CD4-positive, alpha-beta T cell (primary cell): Measurements from ENCODE around the gene DDX20. TPM values are rescaled to one million over a fixed set of nuclear protein-coding genes. Genes with fewer than 3 reads are reported as not detected.
A peak's percentile ranks its signal among the peaks of the same experiment; 100 is the strongest.

Experiments used
- ATAC-seq: fragments of 200-7000 bp; cut with Tn5 transposase; one replicate; pipeline ENCODE4 v1.10.0; 2022; ENCODE audit warnings: mild to moderate bottlenecking; ENCODE audit not compliant: poor library complexity
- CTCF ChIA-PET: fragments of 350-600 bp; sonication (Branson Sonifier 250); formaldehyde crosslinking; loops from one replicate; lab custom pipeline; 2021; ENCODE audit warnings: antibody characterized with exemption, inconsistent platforms; lab: Charles Lee
- POLR2A ChIA-PET: fragments of 350-600 bp; sonication (Branson Sonifier 250); formaldehyde crosslinking; loops from one replicate; lab custom pipeline; 2021; ENCODE audit warnings: antibody characterized with exemption, inconsistent platforms; lab: Charles Lee
- DNase-seq, 14 experiments: peaks; one replicate each; pipeline ENCODE4 v3.0.0-alpha.2; 2013 to 2020; ENCODE audit warnings: mixed read lengths in 2 of 14
- H3K27ac ChIP-seq, 2 donors: one replicate each; pipeline versions ENCODE4 v1.5.1 to v1.7.0; 2013; ENCODE audit warnings: low read length in 2 of 2, low read depth in 1 of 2, mild to moderate bottlenecking in 1 of 2
- H3K27me3 ChIP-seq, 2 experiments: 1 replicate in 1 of 2; 2 replicates in 1 of 2; pipeline versions ENCODE4 v1.6.1 to v1.7.0; 2013; ENCODE audit warnings: low read length in 2 of 2, control low read depth in 1 of 2, mild to moderate bottlenecking in 1 of 2, moderate library complexity in 1 of 2; ENCODE audit not compliant: insufficient read depth in 2 of 2, control insufficient read depth in 1 of 2
- H3K36me3 ChIP-seq: one replicate; pipeline ENCODE4 v1.6.1; 2013; ENCODE audit warnings: low read length, control low read depth; ENCODE audit not compliant: insufficient read depth
- H3K4me1 ChIP-seq: one replicate; pipeline ENCODE4 v1.6.1; 2013; ENCODE audit warnings: low read length, control low read depth; ENCODE audit not compliant: insufficient read depth
- H3K4me3 ChIP-seq: one replicate; pipeline ENCODE4 v1.5.1; 2013; ENCODE audit warnings: mild to moderate bottlenecking, low read length, moderate library complexity
- H3K9me3 ChIP-seq, 2 experiments: 1 replicate in 1 of 2; 2 replicates in 1 of 2; pipeline versions ENCODE4 v1.6.1 to v1.7.0; 2013; ENCODE audit warnings: low read length in 2 of 2, mild to moderate bottlenecking in 2 of 2, control low read depth in 1 of 2, moderate library complexity in 1 of 2; ENCODE audit not compliant: control insufficient read depth in 1 of 2, insufficient read depth in 1 of 2
- H3K27ac Mint-ChIP-seq: one replicate; pipeline ENCODE4 v1.8.0; 2020; ENCODE audit warnings: mixed read lengths
- H3K27me3 Mint-ChIP-seq: one replicate; pipeline ENCODE4 v1.8.0; 2021; ENCODE audit warnings: mixed read lengths
- H3K36me3 Mint-ChIP-seq: one replicate; pipeline ENCODE4 v1.8.0; 2021; ENCODE audit warnings: low read depth, mixed read lengths
- H3K4me1 Mint-ChIP-seq: one replicate; pipeline ENCODE4 v1.8.0; 2021; ENCODE audit warnings: low read depth, mixed read lengths
- H3K4me3 Mint-ChIP-seq: one replicate; pipeline ENCODE4 v1.8.0; 2020; ENCODE audit warnings: mild to moderate bottlenecking, mixed read lengths
- H3K9me3 Mint-ChIP-seq: one replicate; pipeline ENCODE4 v1.8.0; 2020; ENCODE audit warnings: mixed read lengths
- intact Hi-C, 2 experiments: fragments of 100-400 bp; cut with DNase I in 1 of 2; cut with micrococcal nuclease in 1 of 2; formaldehyde crosslinking; loops; one replicate each; pipeline versions ENCODE4 v1.15.1 to v1.9.0; 2023 to 2025; cut with DNase I, micrococcal nuclease
- total RNA-seq, 174 experiments: library from RNA in 2 of 174; stranded (reverse) in 2 of 174; gene quantifications; one replicate each; pipeline ENCODE4 v1.2.3 and lab custom pipeline; 2021 to 2026
- TF ChIP-seq, protein P1 (sequence below): fragments of 200-600 bp; IDR thresholded peaks from one replicate; pipeline ENCODE4 v1.8.0; 2022; ENCODE audit warnings: antibody characterized with exemption, mild to moderate bottlenecking

Gene DDX20
- total RNA-seq, 2 experiments from 2014 or later, result 27.2 to 27.4 TPM

DNA sequence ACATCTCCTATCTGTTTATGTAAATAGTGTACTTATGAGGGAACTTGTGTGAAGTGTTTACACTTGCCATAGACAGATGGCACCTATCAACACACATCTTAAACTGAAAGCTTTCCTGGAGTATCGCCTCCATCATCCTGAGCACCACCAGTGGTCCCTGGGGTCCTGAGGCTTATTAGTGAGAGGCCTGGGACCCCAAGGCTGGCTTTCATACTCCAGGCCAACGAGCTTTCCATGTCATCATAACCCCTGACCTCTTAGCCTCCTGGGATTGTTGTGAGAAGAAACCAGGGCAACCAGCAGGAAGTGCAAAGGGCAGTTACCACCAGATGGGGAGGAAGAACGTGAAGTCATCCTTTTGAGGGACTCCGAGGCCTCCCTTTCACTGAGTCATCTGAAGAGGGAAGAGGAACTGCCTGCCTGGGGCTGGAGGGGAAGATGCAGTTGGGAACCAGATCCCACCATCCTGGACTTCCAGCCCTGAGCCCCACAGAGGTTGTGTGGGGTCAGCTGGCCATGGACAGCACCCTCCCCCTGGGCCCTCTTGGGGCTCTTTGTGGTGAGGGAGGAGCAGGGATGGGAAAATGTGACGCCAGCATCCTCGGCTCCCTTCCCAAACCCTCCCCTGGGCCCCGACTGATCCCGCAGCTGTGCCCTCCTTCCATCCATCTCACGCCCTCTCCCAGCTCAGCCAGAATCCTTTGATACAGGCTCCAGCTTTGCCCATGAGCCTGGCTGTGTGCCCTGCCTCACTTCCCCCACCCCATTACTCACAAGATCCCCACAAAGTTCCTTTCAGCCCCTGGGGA lies 22.3 kb upstream of the DDX20 start:
- ATAC-seq, result no peak
- H3K9me3 ChIP-seq, result no peaks in the 10 kb centered on the region
- H3K4me3 ChIP-seq, result no peak overlapping the region
- H3K36me3 ChIP-seq, result no peaks in the 10 kb centered on the region
- intact Hi-C loops, result no loop called here
- TF ChIP-seq, protein P1, sequence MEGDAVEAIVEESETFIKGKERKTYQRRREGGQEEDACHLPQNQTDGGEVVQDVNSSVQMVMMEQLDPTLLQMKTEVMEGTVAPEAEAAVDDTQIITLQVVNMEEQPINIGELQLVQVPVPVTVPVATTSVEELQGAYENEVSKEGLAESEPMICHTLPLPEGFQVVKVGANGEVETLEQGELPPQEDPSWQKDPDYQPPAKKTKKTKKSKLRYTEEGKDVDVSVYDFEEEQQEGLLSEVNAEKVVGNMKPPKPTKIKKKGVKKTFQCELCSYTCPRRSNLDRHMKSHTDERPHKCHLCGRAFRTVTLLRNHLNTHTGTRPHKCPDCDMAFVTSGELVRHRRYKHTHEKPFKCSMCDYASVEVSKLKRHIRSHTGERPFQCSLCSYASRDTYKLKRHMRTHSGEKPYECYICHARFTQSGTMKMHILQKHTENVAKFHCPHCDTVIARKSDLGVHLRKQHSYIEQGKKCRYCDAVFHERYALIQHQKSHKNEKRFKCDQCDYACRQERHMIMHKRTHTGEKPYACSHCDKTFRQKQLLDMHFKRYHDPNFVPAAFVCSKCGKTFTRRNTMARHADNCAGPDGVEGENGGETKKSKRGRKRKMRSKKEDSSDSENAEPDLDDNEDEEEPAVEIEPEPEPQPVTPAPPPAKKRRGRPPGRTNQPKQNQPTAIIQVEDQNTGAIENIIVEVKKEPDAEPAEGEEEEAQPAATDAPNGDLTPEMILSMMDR, result no peak
- H3K9me3 Mint-ChIP-seq, result no peaks in the 10 kb centered on the region
- H3K36me3 Mint-ChIP-seq, result no peaks in the 10 kb centered on the region
- no peak overlapping the region for H3K27ac Mint-ChIP-seq
- ChIA-PET CTCF (no interaction called here), POLR2A (no interaction called here)
- peaks cover 10% of the 10 kb centered on the region for H3K4me1 Mint-ChIP-seq
- peaks cover 15% of the 10 kb centered on the region for H3K4me1 ChIP-seq
- H3K27me3 ChIP-seq, result peaks cover 15 to 19% of the 10 kb centered on the region in 2 experiments
- H3K4me3 Mint-ChIP-seq, result no peak overlapping the region
- DNase-seq, result peak in 3 of 14 experiments; percentile 38 to 71 (median 58)
- no peaks in the 10 kb centered on the region for H3K27me3 Mint-ChIP-seq
- no peak overlapping the region for H3K27ac ChIP-seq

DNA sequence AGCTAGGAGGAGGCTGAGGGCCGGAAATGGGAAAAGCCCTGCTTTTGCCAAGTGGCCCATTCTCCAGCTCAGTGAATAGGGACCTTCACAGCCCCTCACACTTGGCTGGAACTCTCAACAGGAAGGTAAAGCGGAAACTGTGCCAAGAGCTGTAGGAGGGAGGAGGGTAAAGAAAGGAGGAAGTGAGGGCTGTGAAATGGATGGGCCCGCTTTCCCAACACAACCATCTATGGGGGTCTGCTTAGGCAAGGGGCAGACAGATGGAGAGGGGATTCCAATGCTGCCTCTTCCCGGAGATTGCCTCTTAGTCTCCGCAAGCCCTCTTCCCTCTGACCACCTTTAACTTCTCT lies 21.7 kb upstream of the DDX20 start:
- Mint-ChIP-seq H3K27ac (no peak overlapping the region), H3K9me3 (no peaks in the 10 kb centered on the region), H3K4me3 (no peak overlapping the region), H3K4me1 (peaks cover 15% of the 10 kb centered on the region), H3K36me3 (no peaks in the 10 kb centered on the region), H3K27me3 (peaks cover 5% of the 10 kb centered on the region)
- TF ChIP-seq, protein P1, result no peak
- Histone ChIP-seq H3K27ac (no peak overlapping the region), H3K9me3 (no peaks in the 10 kb centered on the region), H3K27me3 (peaks cover 17 to 19% of the 10 kb centered on the region in 2 experiments), H3K4me1 (peaks cover 21% of the 10 kb centered on the region), H3K4me3 (no peak overlapping the region), H3K36me3 (no peaks in the 10 kb centered on the region)
- intact Hi-C loops, result no loop called here
- DNase-seq, result peak in 1 of 14 experiments; percentile 26
- POLR2A ChIA-PET, result no interaction called here
- CTCF ChIA-PET, result no interaction called here
- no peak for ATAC-seq

DNA sequence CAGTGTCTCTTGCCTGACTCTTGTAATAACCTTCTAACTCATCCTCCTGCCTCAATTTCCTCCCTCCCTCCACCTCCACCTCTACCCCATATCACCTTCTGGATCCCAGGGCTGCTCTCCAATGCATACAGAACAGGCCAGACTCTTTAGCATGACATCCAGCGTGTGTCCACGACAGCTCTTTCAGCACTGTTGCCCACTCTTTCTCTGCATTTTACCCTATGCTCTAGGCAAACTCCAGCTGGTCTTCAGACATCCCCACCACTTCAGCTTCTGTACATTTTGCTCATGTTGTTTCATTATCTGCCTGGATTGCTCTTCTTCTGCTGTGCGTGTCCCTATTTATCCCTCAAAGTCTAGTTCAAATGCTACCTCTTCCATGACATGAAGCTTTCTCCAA lies 21.3 kb upstream of the DDX20 start:
- no peaks in the 10 kb centered on the region for H3K9me3 ChIP-seq
- H3K4me3 Mint-ChIP-seq, result no peak overlapping the region
- H3K36me3 ChIP-seq, result no peaks in the 10 kb centered on the region
- peaks cover 5% of the 10 kb centered on the region for H3K27me3 Mint-ChIP-seq
- POLR2A ChIA-PET, result no interaction called here
- ATAC-seq (no peak), DNase-seq (no peak)
- peaks cover 24% of the 10 kb centered on the region for H3K4me1 ChIP-seq
- no peak overlapping the region for H3K27ac ChIP-seq
- TF ChIP-seq, protein P1, result no peak
- intact Hi-C loops, result no loop called here
- CTCF ChIA-PET, result no interaction called here
- peaks cover 19 to 20% of the 10 kb centered on the region in 2 experiments for H3K27me3 ChIP-seq
- H3K4me3 ChIP-seq, result no peak overlapping the region
- no peaks in the 10 kb centered on the region for H3K36me3 Mint-ChIP-seq
- H3K27ac Mint-ChIP-seq, result no peak overlapping the region
- no peaks in the 10 kb centered on the region for H3K9me3 Mint-ChIP-seq
- H3K4me1 Mint-ChIP-seq, result peaks cover 15% of the 10 kb centered on the region
